Iris pigment epithelial cell (primary cell): ENCODE measurements around the gene NFIA.
A peak's percentile ranks its signal among the peaks of the same experiment; 100 is the strongest.

Experiments
- DNase-seq: peaks from one replicate; pipeline ENCODE4 v3.0.0-alpha.2; 2011; ENCODE audit warnings: low read depth

NFIA gene

GRCh38 chr1:61152469-61153105 lies 70.2 kb downstream of the NFIA start:
- no peak for DNase-seq

- no peak for DNase-seq
Measured at GRCh38 chr1:61156576-61157467, 74.5 kb downstream of the NFIA start.

- DNase-seq, result peak; percentile 91
Measured at GRCh38 chr1:61157468-61157987, 75.2 kb downstream of the NFIA start.

- DNase-seq, result no peak
Measured at GRCh38 chr1:61158591-61158990, 76.2 kb downstream of the NFIA start.

- DNase-seq, result peak; percentile 71
Measured at GRCh38 chr1:61160526-61160925, 78.2 kb downstream of the NFIA start.

- DNase-seq, result peak; percentile 72
Measured at GRCh38 chr1:61162520-61163258, 80.3 kb downstream of the NFIA start.

- DNase-seq, result no peak
Measured at GRCh38 chr1:61163355-61163754, 81.0 kb downstream of the NFIA start.

- no peak for DNase-seq
Measured at GRCh38 chr1:61165402-61165801, 83.0 kb downstream of the NFIA start.

GRCh38 chr1:61167309-61167708 lies 84.9 kb downstream of the NFIA start:
- DNase-seq, result no peak

GRCh38 chr1:61169045-61169444 lies 86.7 kb downstream of the NFIA start:
- DNase-seq, result no peak

GRCh38 chr1:61169634-61170033 lies 87.3 kb downstream of the NFIA start:
- no peak for DNase-seq

GRCh38 chr1:61170328-61171238 lies 88.2 kb downstream of the NFIA start:
- peak; percentile 56 for DNase-seq

GRCh38 chr1:61171346-61171745 lies 89.0 kb downstream of the NFIA start:
- no peak for DNase-seq

- no peak for DNase-seq
Measured at GRCh38 chr1:61171974-61172373, 89.6 kb downstream of the NFIA start.

GRCh38 chr1:61173118-61173517 lies 90.8 kb downstream of the NFIA start:
- no peak for DNase-seq

- no peak for DNase-seq
Measured at GRCh38 chr1:61174060-61174795, 91.9 kb downstream of the NFIA start.

GRCh38 chr1:61175976-61176375 lies 93.6 kb downstream of the NFIA start:
- DNase-seq, result no peak

GRCh38 chr1:61181067-61182038 lies 99.0 kb downstream of the NFIA start:
- DNase-seq, result no peak

- peak; percentile 95 for DNase-seq
Measured at GRCh38 chr1:61182049-61182448, 99.7 kb downstream of the NFIA start.

GRCh38 chr1:61182480-61182879 lies 100.1 kb downstream of the NFIA start:
- no peak for DNase-seq
